H9 (cell line): ENCODE data around the gene ST13. TPM values are rescaled to one million over a fixed set of nuclear protein-coding genes. Genes with fewer than 3 reads are reported as not detected.

Source experiments
- DNase-seq: peaks from one replicate; pipeline ENCODE4 v3.0.0-alpha.2; 2017
- H2AFZ ChIP-seq: one replicate; pipeline ENCODE4 v1.6.1; 2013; ENCODE audit warnings: mild to moderate bottlenecking, low read length, control low read depth, moderate library complexity
- H2AK5ac ChIP-seq: 2 replicates; pipeline ENCODE4 v1.6.1; 2013; ENCODE audit warnings: low read length, control low read depth, mixed read lengths; ENCODE audit not compliant: insufficient read length
- H2BK120ac ChIP-seq: one replicate; pipeline ENCODE4 v1.6.1; 2013; ENCODE audit warnings: low read depth, mild to moderate bottlenecking, low read length, control low read depth, inconsistent platforms; ENCODE audit not compliant: poor library complexity, severe bottlenecking
- H2BK12ac ChIP-seq: 2 replicates; pipeline ENCODE4 v1.6.1; 2013; ENCODE audit warnings: low read length, control low read depth, mixed read lengths, low read depth; ENCODE audit not compliant: insufficient read length
- H2BK15ac ChIP-seq: 2 replicates; pipeline ENCODE4 v1.6.1; 2013; ENCODE audit warnings: low read depth, low read length, control low read depth
- H2BK20ac ChIP-seq: one replicate; pipeline ENCODE4 v1.6.1; 2013; ENCODE audit warnings: low read depth, mild to moderate bottlenecking, low read length, control low read depth, inconsistent platforms; ENCODE audit not compliant: poor library complexity, severe bottlenecking
- H2BK5ac ChIP-seq: 2 replicates; pipeline ENCODE4 v1.6.1; 2013; ENCODE audit warnings: low read length, control low read depth, mixed read lengths; ENCODE audit not compliant: insufficient read length
- H3K14ac ChIP-seq: 2 replicates; pipeline ENCODE4 v1.6.1; 2013; ENCODE audit warnings: low read length, control low read depth; ENCODE audit not compliant: insufficient read depth
- H3K18ac ChIP-seq: 2 replicates; pipeline ENCODE4 v1.6.1; 2013; ENCODE audit warnings: low read depth, mild to moderate bottlenecking, mixed read lengths, low read length, control low read depth; ENCODE audit not compliant: insufficient read length
- H3K23ac ChIP-seq: 2 replicates; pipeline ENCODE4 v1.6.1; 2013; ENCODE audit warnings: low read length, control low read depth, mixed read lengths, low read depth; ENCODE audit not compliant: insufficient read length
- H3K23me2 ChIP-seq: 2 replicates; pipeline ENCODE4 v1.6.1; 2013; ENCODE audit warnings: low read depth, mild to moderate bottlenecking, mixed read lengths, low read length, control low read depth; ENCODE audit not compliant: insufficient read length, poor library complexity, severe bottlenecking
- H3K27ac ChIP-seq: 2 replicates; pipeline ENCODE4 v1.5.1; 2013; ENCODE audit warnings: low read length, control low read depth, mixed read lengths, low read depth; ENCODE audit not compliant: insufficient read length
- H3K27me3 ChIP-seq: 2 replicates; pipeline ENCODE4 v1.6.1; 2013; ENCODE audit warnings: low read length, control low read depth, inconsistent platforms; ENCODE audit not compliant: insufficient read depth
- H3K4ac ChIP-seq: 2 replicates; pipeline ENCODE4 v1.6.1; 2013; ENCODE audit warnings: low read depth, mild to moderate bottlenecking, control low read depth, inconsistent platforms, low read length, moderate library complexity
- H3K4me1 ChIP-seq: 2 replicates; pipeline ENCODE4 v1.6.1; 2013; ENCODE audit warnings: low read length, control low read depth, inconsistent platforms; ENCODE audit not compliant: insufficient read depth
- H3K4me2 ChIP-seq: 2 replicates; pipeline ENCODE4 v1.6.1; 2013; ENCODE audit warnings: low read length, control low read depth, mixed read lengths; ENCODE audit not compliant: insufficient read length, insufficient read depth
- H3K56ac ChIP-seq: 2 replicates; pipeline ENCODE4 v1.6.1; 2013; ENCODE audit warnings: low read depth, mild to moderate bottlenecking, mixed read lengths, low read length, control low read depth; ENCODE audit not compliant: insufficient read length
- H3K79me1 ChIP-seq: 2 replicates; pipeline ENCODE4 v1.6.1; 2013; ENCODE audit warnings: low read depth, mild to moderate bottlenecking, moderate library complexity, low read length, control low read depth, inconsistent platforms; ENCODE audit not compliant: insufficient read depth, poor library complexity, severe bottlenecking
- H3K79me2 ChIP-seq: 2 replicates; pipeline ENCODE4 v1.6.1; 2013; ENCODE audit warnings: low read length, control low read depth, inconsistent platforms; ENCODE audit not compliant: insufficient read depth
- H3K9ac ChIP-seq: 2 replicates; pipeline ENCODE4 v1.6.1; 2013; ENCODE audit warnings: low read length, control low read depth, mixed read lengths; ENCODE audit not compliant: insufficient read length; ENCODE audit errors: extremely low read depth
- H3K9me3 ChIP-seq: one replicate; pipeline ENCODE4 v1.6.1; 2013; ENCODE audit warnings: low read depth, low read length, inconsistent platforms; ENCODE audit not compliant: control insufficient read depth
- H3T11ph ChIP-seq: one replicate; pipeline ENCODE4 v1.6.1; 2013; ENCODE audit warnings: mild to moderate bottlenecking, low read length, control low read depth, inconsistent platforms
- H4K20me1 ChIP-seq: one replicate; pipeline ENCODE4 v1.6.1; 2013; ENCODE audit not compliant: control insufficient read depth, insufficient read length, insufficient read depth
- H4K5ac ChIP-seq: 2 replicates; pipeline ENCODE4 v1.6.1; 2013; ENCODE audit warnings: low read depth, mild to moderate bottlenecking, mixed read lengths, low read length, control low read depth; ENCODE audit not compliant: insufficient read length
- H4K8ac ChIP-seq: replicated peaks from 2 replicates; pipeline ENCODE4 v1.6.1; 2013; ENCODE audit warnings: low read length, control low read depth, mixed read lengths, low read depth; ENCODE audit not compliant: insufficient read length
- H4K91ac ChIP-seq: 2 replicates; pipeline ENCODE4 v1.6.1; 2013; ENCODE audit warnings: low read depth, mild to moderate bottlenecking, moderate library complexity, mixed read lengths, low read length, control low read depth; ENCODE audit not compliant: insufficient read length
- H3K27ac Mint-ChIP-seq, 3 experiments: 2 replicates in 2 of 3; 3 replicates in 1 of 3; pipeline ENCODE4 v1.8.0; 2020 to 2021; ENCODE audit warnings: mixed read lengths in 3 of 3, mild to moderate bottlenecking in 1 of 3, moderate library complexity in 1 of 3
- H3K27me3 Mint-ChIP-seq: 2 replicates; pipeline ENCODE4 v1.8.0; 2021; ENCODE audit warnings: low read depth, mild to moderate bottlenecking, moderate library complexity, mixed read lengths
- H3K36me3 Mint-ChIP-seq, 3 experiments: 2 replicates in 2 of 3; 3 replicates in 1 of 3; pipeline ENCODE4 v1.8.0; 2020 to 2021; ENCODE audit warnings: low read depth in 3 of 3, mixed read lengths in 3 of 3; ENCODE audit not compliant: insufficient read depth in 1 of 3
- H3K4me1 Mint-ChIP-seq, 2 experiments: 2 replicates each; pipeline ENCODE4 v1.8.0; 2020; ENCODE audit warnings: mixed read lengths in 2 of 2
- H3K4me3 Mint-ChIP-seq, 2 experiments: 2 replicates in 1 of 2; 3 replicates in 1 of 2; pipeline ENCODE4 v1.8.0; 2020 to 2021; ENCODE audit warnings: mild to moderate bottlenecking in 2 of 2, mixed read lengths in 2 of 2, moderate library complexity in 1 of 2
- H3K9me3 Mint-ChIP-seq, 2 experiments: 2 replicates in 1 of 2; 3 replicates in 1 of 2; pipeline ENCODE4 v1.8.0; 2020; ENCODE audit warnings: mild to moderate bottlenecking in 2 of 2, mixed read lengths in 2 of 2, moderate library complexity in 1 of 2
- WGBS: extraction: QIAGEN DNeasy Blood & Tissue Kit; methylation state at CpG from one replicate; pipeline ENCODE4 v1.1.7; 2013; ENCODE audit warnings: missing lambda C conversion rate, low lambda C conversion rate, mixed read lengths; ENCODE audit not compliant: insufficient read length; ENCODE audit errors: extremely low coverage; 5-methylcytosine and 5-hydroxymethylcytosine counted together
- total RNA-seq: library from RNA; stranded (reverse); gene quantifications from 2 replicates; pipeline ENCODE4 v1.2.1, GENCODE V29; 2021
- TF ChIP-seq, protein P1 (sequence below): fragments of 200-600 bp; sonication (generic); conservative IDR thresholded peaks from 3 replicates; pipeline ENCODE4 v1.8.0; 2021; ENCODE audit warnings: antibody characterized with exemption, mild to moderate bottlenecking

ST13 gene
- total RNA-seq, 1 experiment from 2014 or later, result 353 TPM

DNA sequence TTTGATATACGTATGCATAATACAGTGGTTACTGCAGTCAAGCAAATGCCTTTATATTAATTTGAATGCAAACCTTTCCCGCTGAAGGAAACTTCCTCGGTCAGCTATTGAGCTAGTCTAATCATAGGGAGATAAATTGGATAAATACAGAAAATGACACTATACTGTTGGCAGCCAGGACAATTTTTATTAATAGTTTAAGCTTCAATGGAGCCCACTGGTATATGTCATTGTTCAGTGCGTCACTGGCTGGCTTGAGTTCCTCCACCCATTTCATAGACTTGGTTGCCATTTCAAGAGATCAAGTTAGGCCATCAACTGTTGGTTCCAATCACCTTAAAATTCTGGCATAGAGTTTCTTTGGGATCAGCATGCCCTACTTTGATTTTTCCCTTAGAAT lies 38.0 kb upstream of the ST13 start:
- no peak overlapping the region for H3K27ac Mint-ChIP-seq
- H3K27me3 ChIP-seq, result no peaks in the 10 kb centered on the region
- no peak overlapping the region for H2BK12ac ChIP-seq
- H3K9me3 ChIP-seq, result no peaks in the 10 kb centered on the region
- H3K79me2 ChIP-seq, result no peaks in the 10 kb centered on the region
- H3K4me1 ChIP-seq, result no peaks in the 10 kb centered on the region
- H4K8ac ChIP-seq, result no peak overlapping the region
- H3K4me3 Mint-ChIP-seq, result no peak overlapping the region
- no peak overlapping the region for H2AFZ ChIP-seq
- H2BK120ac ChIP-seq, result no peak overlapping the region
- H3K56ac ChIP-seq, result no peak overlapping the region
- H3K27ac ChIP-seq, result no peak overlapping the region
- no peak overlapping the region for H2BK20ac ChIP-seq
- H3K14ac ChIP-seq, result no peak overlapping the region
- H3K9me3 Mint-ChIP-seq, result no peaks in the 10 kb centered on the region
- H4K20me1 ChIP-seq, result no peaks in the 10 kb centered on the region
- no peak overlapping the region for H2BK5ac ChIP-seq
- H3K4ac ChIP-seq, result no peak overlapping the region
- no peaks in the 10 kb centered on the region for H3K23me2 ChIP-seq
- H3K23ac ChIP-seq, result no peak overlapping the region
- H3K36me3 Mint-ChIP-seq, result peaks cover 1 to 9% (median 7%) of the 10 kb centered on the region in 3 experiments; a peak in 5 of 7 replicates
- H4K91ac ChIP-seq, result no peak overlapping the region
- peaks cover 0 to 4% of the 10 kb centered on the region in 2 experiments; a peak in 2 of 4 replicates for H3K4me1 Mint-ChIP-seq
- H2AK5ac ChIP-seq, result no peak overlapping the region
- no peak overlapping the region for H4K5ac ChIP-seq
- DNase-seq, result no peak
- no peak overlapping the region for H2BK15ac ChIP-seq
- no peak overlapping the region for H3K18ac ChIP-seq
- H3K9ac ChIP-seq, result no peak overlapping the region
- WGBS, result no CpG with 5 or more reads among the region's 4 CpGs
- no peaks in the 10 kb centered on the region for H3K27me3 Mint-ChIP-seq
- no peak overlapping the region for H3K4me2 ChIP-seq
- TF ChIP-seq, protein P1, sequence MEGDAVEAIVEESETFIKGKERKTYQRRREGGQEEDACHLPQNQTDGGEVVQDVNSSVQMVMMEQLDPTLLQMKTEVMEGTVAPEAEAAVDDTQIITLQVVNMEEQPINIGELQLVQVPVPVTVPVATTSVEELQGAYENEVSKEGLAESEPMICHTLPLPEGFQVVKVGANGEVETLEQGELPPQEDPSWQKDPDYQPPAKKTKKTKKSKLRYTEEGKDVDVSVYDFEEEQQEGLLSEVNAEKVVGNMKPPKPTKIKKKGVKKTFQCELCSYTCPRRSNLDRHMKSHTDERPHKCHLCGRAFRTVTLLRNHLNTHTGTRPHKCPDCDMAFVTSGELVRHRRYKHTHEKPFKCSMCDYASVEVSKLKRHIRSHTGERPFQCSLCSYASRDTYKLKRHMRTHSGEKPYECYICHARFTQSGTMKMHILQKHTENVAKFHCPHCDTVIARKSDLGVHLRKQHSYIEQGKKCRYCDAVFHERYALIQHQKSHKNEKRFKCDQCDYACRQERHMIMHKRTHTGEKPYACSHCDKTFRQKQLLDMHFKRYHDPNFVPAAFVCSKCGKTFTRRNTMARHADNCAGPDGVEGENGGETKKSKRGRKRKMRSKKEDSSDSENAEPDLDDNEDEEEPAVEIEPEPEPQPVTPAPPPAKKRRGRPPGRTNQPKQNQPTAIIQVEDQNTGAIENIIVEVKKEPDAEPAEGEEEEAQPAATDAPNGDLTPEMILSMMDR, result no peak
- H3T11ph ChIP-seq, result no peak overlapping the region
- H3K79me1 ChIP-seq, result no peaks in the 10 kb centered on the region
